Measurements from ENCODE around the gene DLD.
"Not testable (repeated sequence)": the region's sequence is repeated elsewhere in the genome, so short reads cannot be mapped to it uniquely, and the experiment has no call there.

DLD gene

GRCh38 chr7:107951172-107951787, 60.3 kb downstream of the DLD start:
- Histone ChIP-seq H3K9me3 (replicated peaks; ENCODE audit: low read length) (no peaks in the 10 kb centered on the region), H3K27me3 (ENCODE audit: control insufficient read depth, insufficient read depth, low read length) (no peaks in the 10 kb centered on the region), H3K4me3 (ENCODE audit: low read length) (no peak overlapping the region), H3K36me3 (ENCODE audit: insufficient read depth, low read length) (peaks cover 62% of the 10 kb centered on the region), H3K9ac (ENCODE audit: low read depth, low read length) (no peak overlapping the region), H3K4me1 (ENCODE audit: control insufficient read depth, insufficient read depth, low read length) (peaks cover 61% of the 10 kb centered on the region), H3K4me2 (ENCODE audit: low read length) (no peak overlapping the region)

GRCh38 chr7:107951896-107952295, 60.9 kb downstream of the DLD start:
- H3K36me3 ChIP-seq (ENCODE audit: insufficient read depth, low read length) = peaks cover 67% of the 10 kb centered on the region
- no peak overlapping the region for H3K9ac ChIP-seq (ENCODE audit: low read depth, low read length)
- no peak overlapping the region for H3K4me2 ChIP-seq (ENCODE audit: low read length)
- peaks cover 55% of the 10 kb centered on the region for H3K4me1 ChIP-seq (ENCODE audit: control insufficient read depth, insufficient read depth, low read length)
- no peaks in the 10 kb centered on the region for H3K27me3 ChIP-seq (ENCODE audit: control insufficient read depth, insufficient read depth, low read length)
- H3K4me3 ChIP-seq (ENCODE audit: low read length) = no peak overlapping the region
- H3K9me3 ChIP-seq (replicated peaks; ENCODE audit: low read length) = no peaks in the 10 kb centered on the region

GRCh38 chr7:107953265-107953923, 62.4 kb downstream of the DLD start:
- Histone ChIP-seq H3K4me2 (ENCODE audit: low read length) (no peak overlapping the region), H3K36me3 (ENCODE audit: insufficient read depth, low read length) (peaks cover 77% of the 10 kb centered on the region), H3K4me1 (ENCODE audit: control insufficient read depth, insufficient read depth, low read length) (peaks cover 50% of the 10 kb centered on the region), H3K27me3 (ENCODE audit: control insufficient read depth, insufficient read depth, low read length) (no peaks in the 10 kb centered on the region), H3K9me3 (replicated peaks; ENCODE audit: low read length) (no peaks in the 10 kb centered on the region), H3K9ac (ENCODE audit: low read depth, low read length) (no peak overlapping the region), H3K4me3 (ENCODE audit: low read length) (no peak overlapping the region)

GRCh38 chr7:107953924-107954303, 62.9 kb downstream of the DLD start:
- no peak overlapping the region for H3K4me3 ChIP-seq (ENCODE audit: low read length)
- peaks cover 50% of the 10 kb centered on the region for H3K4me1 ChIP-seq (ENCODE audit: control insufficient read depth, insufficient read depth, low read length)
- no peaks in the 10 kb centered on the region for H3K27me3 ChIP-seq (ENCODE audit: control insufficient read depth, insufficient read depth, low read length)
- H3K9me3 ChIP-seq (replicated peaks; ENCODE audit: low read length) = no peaks in the 10 kb centered on the region
- no peak overlapping the region for H3K9ac ChIP-seq (ENCODE audit: low read depth, low read length)
- peaks cover 77% of the 10 kb centered on the region for H3K36me3 ChIP-seq (ENCODE audit: insufficient read depth, low read length)
- H3K4me2 ChIP-seq (ENCODE audit: low read length) = no peak overlapping the region

- no peaks in the 10 kb centered on the region for H3K9me3 ChIP-seq (replicated peaks; ENCODE audit: low read length)
- no peaks in the 10 kb centered on the region for H3K27me3 ChIP-seq (ENCODE audit: control insufficient read depth, insufficient read depth, low read length)
- peaks cover 51% of the 10 kb centered on the region for H3K4me1 ChIP-seq (ENCODE audit: control insufficient read depth, insufficient read depth, low read length)
- peaks cover 88% of the 10 kb centered on the region for H3K36me3 ChIP-seq (ENCODE audit: insufficient read depth, low read length)
- no peak overlapping the region for H3K4me2 ChIP-seq (ENCODE audit: low read length)
- no peak overlapping the region for H3K4me3 ChIP-seq (ENCODE audit: low read length)
- H3K9ac ChIP-seq (ENCODE audit: low read depth, low read length) = no peak overlapping the region
These were observed 64.4 kb downstream of the DLD start for GRCh38 chr7:107955394-107955793.

- H3K27me3 ChIP-seq (ENCODE audit: control insufficient read depth, insufficient read depth, low read length); H3K4me3 ChIP-seq (ENCODE audit: low read length); H3K4me2 ChIP-seq (ENCODE audit: low read length); H3K9ac ChIP-seq (ENCODE audit: low read depth, low read length); H3K9me3 ChIP-seq (replicated peaks; ENCODE audit: low read length): not testable (repeated sequence)
- Histone ChIP-seq H3K4me1 (ENCODE audit: control insufficient read depth, insufficient read depth, low read length) (peaks cover 49% of the 10 kb centered on the region), H3K36me3 (ENCODE audit: insufficient read depth, low read length) (peaks cover 88% of the 10 kb centered on the region)
These were observed 66.0 kb downstream of the DLD start for GRCh38 chr7:107956950-107957349.

- Histone ChIP-seq H3K4me1 (ENCODE audit: control insufficient read depth, insufficient read depth, low read length) (peaks cover 44% of the 10 kb centered on the region), H3K4me2 (ENCODE audit: low read length) (no peak overlapping the region), H3K27me3 (ENCODE audit: control insufficient read depth, insufficient read depth, low read length) (no peaks in the 10 kb centered on the region), H3K4me3 (ENCODE audit: low read length) (no peak overlapping the region), H3K9ac (ENCODE audit: low read depth, low read length) (no peak overlapping the region), H3K9me3 (replicated peaks; ENCODE audit: low read length) (no peaks in the 10 kb centered on the region), H3K36me3 (ENCODE audit: insufficient read depth, low read length) (peaks cover 87% of the 10 kb centered on the region)
These were observed 66.5 kb downstream of the DLD start for GRCh38 chr7:107957436-107957835.

GRCh38 chr7:107958764-107959526, 68.0 kb downstream of the DLD start:
- H3K27me3 ChIP-seq (ENCODE audit: control insufficient read depth, insufficient read depth, low read length) = no peaks in the 10 kb centered on the region
- H3K4me2 ChIP-seq (ENCODE audit: low read length) = peak overlapping the region; percentile 26
- peaks cover 39% of the 10 kb centered on the region for H3K4me1 ChIP-seq (ENCODE audit: control insufficient read depth, insufficient read depth, low read length)
- H3K9ac ChIP-seq (ENCODE audit: low read depth, low read length) = no peak overlapping the region
- no peaks in the 10 kb centered on the region for H3K9me3 ChIP-seq (replicated peaks; ENCODE audit: low read length)
- H3K36me3 ChIP-seq (ENCODE audit: insufficient read depth, low read length) = peaks cover 85% of the 10 kb centered on the region
- H3K4me3 ChIP-seq (ENCODE audit: low read length) = no peak overlapping the region

GRCh38 chr7:107959527-107959898, 68.5 kb downstream of the DLD start:
- peak overlapping the region; percentile 26 for H3K4me2 ChIP-seq (ENCODE audit: low read length)
- H3K4me1 ChIP-seq (ENCODE audit: control insufficient read depth, insufficient read depth, low read length) = peaks cover 39% of the 10 kb centered on the region
- peaks cover 88% of the 10 kb centered on the region for H3K36me3 ChIP-seq (ENCODE audit: insufficient read depth, low read length)
- no peak overlapping the region for H3K9ac ChIP-seq (ENCODE audit: low read depth, low read length)
- H3K9me3 ChIP-seq (replicated peaks; ENCODE audit: low read length) = no peaks in the 10 kb centered on the region
- H3K4me3 ChIP-seq (ENCODE audit: low read length) = no peak overlapping the region
- H3K27me3 ChIP-seq (ENCODE audit: control insufficient read depth, insufficient read depth, low read length) = no peaks in the 10 kb centered on the region

- Histone ChIP-seq H3K9ac (ENCODE audit: low read depth, low read length) (no peak overlapping the region), H3K9me3 (replicated peaks; ENCODE audit: low read length) (no peaks in the 10 kb centered on the region), H3K36me3 (ENCODE audit: insufficient read depth, low read length) (peaks cover 87% of the 10 kb centered on the region), H3K4me1 (ENCODE audit: control insufficient read depth, insufficient read depth, low read length) (peaks cover 39% of the 10 kb centered on the region), H3K27me3 (ENCODE audit: control insufficient read depth, insufficient read depth, low read length) (no peaks in the 10 kb centered on the region), H3K4me3 (ENCODE audit: low read length) (no peak overlapping the region), H3K4me2 (ENCODE audit: low read length) (no peak overlapping the region)
These were observed 69.3 kb downstream of the DLD start for GRCh38 chr7:107960272-107960671.

- no peaks in the 10 kb centered on the region for H3K27me3 ChIP-seq (ENCODE audit: control insufficient read depth, insufficient read depth, low read length)
These were observed 70.4 kb downstream of the DLD start for GRCh38 chr7:107961405-107961804.

More at GRCh38 chr7:107961405-107961804, 70.4 kb downstream of the DLD start:
- H3K9ac ChIP-seq (ENCODE audit: low read depth, low read length) = no peak overlapping the region
- H3K36me3 ChIP-seq (ENCODE audit: insufficient read depth, low read length) = peaks cover 85% of the 10 kb centered on the region
- H3K4me2 ChIP-seq (ENCODE audit: low read length) = no peak overlapping the region
- H3K9me3 ChIP-seq (replicated peaks; ENCODE audit: low read length) = no peaks in the 10 kb centered on the region
- peaks cover 41% of the 10 kb centered on the region for H3K4me1 ChIP-seq (ENCODE audit: control insufficient read depth, insufficient read depth, low read length)
- no peak overlapping the region for H3K4me3 ChIP-seq (ENCODE audit: low read length)

Data from skeletal muscle satellite cell (primary cell).